SW480 (cell line): ENCODE measurements around the gene UBE4A.

Experiments
- DNase-seq: peaks from one replicate; pipeline ENCODE4 v3.0.0-alpha.2; 2016; ENCODE audit warnings: low spot score

The UBE4A gene

DNA sequence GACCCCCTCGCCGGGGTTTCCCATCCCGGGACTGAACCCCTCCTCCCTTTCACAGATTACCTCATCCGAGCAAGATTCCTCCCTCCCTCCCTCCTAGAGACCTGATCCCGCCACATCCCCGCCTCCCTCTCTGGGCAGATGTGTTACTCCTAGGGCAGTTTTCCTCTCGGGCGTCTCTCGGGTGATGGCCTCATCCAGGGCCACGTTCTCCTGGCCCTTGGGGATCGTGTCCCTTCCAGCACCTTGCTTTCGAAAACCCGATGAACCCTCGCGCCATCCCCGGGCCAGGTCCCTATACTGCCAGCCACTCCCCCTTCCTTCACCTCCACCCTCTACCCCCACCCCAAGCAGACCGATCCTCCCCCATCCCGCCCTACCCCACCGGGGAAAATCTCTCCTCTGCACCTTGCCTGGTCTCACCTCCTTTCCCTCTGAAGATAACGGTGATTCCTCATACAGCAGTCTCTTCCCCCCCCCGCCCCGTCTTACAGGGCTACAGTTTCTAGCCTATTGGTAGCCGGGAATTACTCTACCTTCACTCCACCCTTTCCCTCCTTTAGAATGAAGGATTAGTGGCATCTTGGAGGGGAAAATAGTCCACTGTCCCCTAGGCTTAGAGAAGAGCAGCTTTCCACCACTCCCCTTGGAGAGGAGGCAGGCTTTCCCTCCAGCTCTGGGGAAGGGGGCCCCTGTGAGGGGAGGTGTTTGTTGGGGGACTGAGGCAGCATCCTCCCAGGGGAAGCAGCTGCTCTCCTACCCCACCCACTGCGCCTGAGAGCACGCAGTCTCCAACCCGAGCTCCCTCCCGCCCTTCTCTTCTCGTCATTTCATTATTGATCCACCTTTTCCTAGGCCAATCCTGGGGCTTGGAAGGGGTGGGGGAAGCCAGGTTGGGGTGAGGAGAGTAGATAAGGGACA lies 78.1 kb downstream of the UBE4A start:
- peak; percentile 36 for DNase-seq

DNA sequence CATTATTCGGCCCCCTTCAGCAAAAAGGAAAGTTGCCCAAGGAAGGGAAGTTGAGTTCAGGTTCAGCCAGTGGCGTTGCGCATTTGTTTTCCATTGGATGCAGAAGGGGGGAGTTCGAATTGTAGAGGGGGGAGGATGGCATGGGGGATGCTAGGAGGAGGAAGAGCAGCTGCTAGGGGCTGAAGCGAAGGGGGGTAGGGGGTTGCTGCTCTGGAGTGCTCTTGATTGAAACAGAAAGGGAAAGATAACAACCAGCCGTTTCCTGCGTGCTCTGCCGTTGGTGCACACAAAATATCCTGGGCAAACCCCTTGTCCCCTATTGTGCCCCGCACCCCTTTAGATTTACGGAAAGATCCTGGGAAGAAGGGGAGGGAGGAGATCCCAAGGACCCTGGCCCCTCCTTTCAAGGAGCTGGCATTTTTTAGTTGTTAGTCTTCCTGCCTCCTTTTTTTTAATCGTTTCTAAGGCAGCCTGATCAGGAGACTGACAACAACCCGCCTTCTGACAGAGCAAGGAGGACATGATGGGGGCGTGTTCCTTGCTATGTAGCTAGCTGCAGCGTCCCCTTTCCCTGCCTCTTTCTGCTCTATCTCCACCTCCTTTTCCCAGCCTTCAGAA lies 79.0 kb downstream of the UBE4A start:
- DNase-seq: peak; percentile 17

GRCh38 chr11:118439646-118440045 lies 80.2 kb downstream of the UBE4A start:
- no peak for DNase-seq

GRCh38 chr11:118441770-118442275 lies 82.4 kb downstream of the UBE4A start:
- no peak for DNase-seq

GRCh38 chr11:118442301-118442700 lies 82.9 kb downstream of the UBE4A start:
- DNase-seq: no peak

DNA sequence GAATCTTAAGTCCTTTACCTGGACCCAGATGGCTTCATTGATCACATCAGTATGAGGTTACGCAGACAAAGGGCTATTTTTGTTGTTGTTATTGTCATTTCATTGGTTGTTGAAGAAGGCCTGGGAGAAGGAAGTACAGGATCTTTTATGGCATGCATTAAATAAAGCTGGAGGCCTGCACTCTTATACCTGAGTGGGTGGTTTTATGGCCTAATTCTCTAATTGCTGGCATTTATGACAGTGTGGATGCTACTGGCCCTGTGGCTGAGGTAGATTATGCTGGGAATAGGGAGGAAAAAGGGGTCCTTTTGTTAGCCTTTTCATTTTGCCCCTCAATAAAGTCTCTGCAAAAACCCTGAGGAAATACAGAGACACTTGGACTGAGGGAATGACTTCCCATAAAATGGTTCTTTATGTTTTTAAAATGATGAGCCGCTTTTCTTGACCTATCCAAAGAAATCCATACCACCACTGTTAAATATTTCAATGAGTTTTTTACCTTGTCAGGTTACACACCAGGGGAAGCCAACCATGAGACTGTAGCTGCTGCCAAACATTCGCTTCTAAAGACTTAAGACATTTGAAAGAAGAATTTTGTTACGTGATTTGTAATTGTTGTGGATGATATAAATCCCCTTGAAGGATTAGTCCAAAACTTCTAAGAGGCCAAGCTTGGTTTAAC lies 83.6 kb downstream of the UBE4A start:
- DNase-seq: no peak

- DNase-seq: no peak
Observed at GRCh38 chr11:118443590-118444218, 84.3 kb downstream of the UBE4A start.

GRCh38 chr11:118447423-118447822 lies 88.0 kb downstream of the UBE4A start:
- DNase-seq: no peak

- DNase-seq: no peak
Observed at GRCh38 chr11:118448294-118448693, 88.9 kb downstream of the UBE4A start.
